Lower leg skin (tissue), 3 donors: ENCODE measurements around the gene NUP50.

Experiments
- POLR2A ChIP-seq, 2 donors: fragments of 450-650 bp; IDR thresholded peaks; one replicate each; pipeline ENCODE4 v1.6.1; 2016 to 2017; ENCODE audit warnings: antibody characterized with exemption in 2 of 2, mild to moderate bottlenecking in 1 of 2, moderate library complexity in 1 of 2
- TF ChIP-seq, protein P1 (sequence below), 3 donors: fragments of 450-650 bp; IDR thresholded peaks; one replicate each; pipeline ENCODE4 v1.5.1; 2016; ENCODE audit warnings: antibody characterized with exemption in 3 of 3, mild to moderate bottlenecking in 3 of 3, moderate library complexity in 2 of 3

GRCh38 chr22:45208696-45208992 is 44.9 kb downstream of the NUP50 start:
- TF ChIP-seq POLR2A (IDR thresholded peaks at IDR 0.05) = no peak
- TF ChIP-seq, protein P1, sequence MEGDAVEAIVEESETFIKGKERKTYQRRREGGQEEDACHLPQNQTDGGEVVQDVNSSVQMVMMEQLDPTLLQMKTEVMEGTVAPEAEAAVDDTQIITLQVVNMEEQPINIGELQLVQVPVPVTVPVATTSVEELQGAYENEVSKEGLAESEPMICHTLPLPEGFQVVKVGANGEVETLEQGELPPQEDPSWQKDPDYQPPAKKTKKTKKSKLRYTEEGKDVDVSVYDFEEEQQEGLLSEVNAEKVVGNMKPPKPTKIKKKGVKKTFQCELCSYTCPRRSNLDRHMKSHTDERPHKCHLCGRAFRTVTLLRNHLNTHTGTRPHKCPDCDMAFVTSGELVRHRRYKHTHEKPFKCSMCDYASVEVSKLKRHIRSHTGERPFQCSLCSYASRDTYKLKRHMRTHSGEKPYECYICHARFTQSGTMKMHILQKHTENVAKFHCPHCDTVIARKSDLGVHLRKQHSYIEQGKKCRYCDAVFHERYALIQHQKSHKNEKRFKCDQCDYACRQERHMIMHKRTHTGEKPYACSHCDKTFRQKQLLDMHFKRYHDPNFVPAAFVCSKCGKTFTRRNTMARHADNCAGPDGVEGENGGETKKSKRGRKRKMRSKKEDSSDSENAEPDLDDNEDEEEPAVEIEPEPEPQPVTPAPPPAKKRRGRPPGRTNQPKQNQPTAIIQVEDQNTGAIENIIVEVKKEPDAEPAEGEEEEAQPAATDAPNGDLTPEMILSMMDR (IDR thresholded peaks at IDR 0.05) = no peak
